AG04449 (cell line): ENCODE results near the gene FRMD5.
A peak's percentile ranks its signal among the peaks of the same experiment; 100 is the strongest.
"Not testable (repeated sequence)": the region's sequence is repeated elsewhere in the genome, so short reads cannot be mapped to it uniquely, and the experiment has no call there.

Source experiments
- CTCF ChIA-PET: fragments of 350-600 bp; formaldehyde crosslinking; extraction: SDS; loops from one replicate; lab custom pipeline; 2021; ENCODE audit warnings: antibody characterized with exemption; lab: Yijun Ruan, JAX
- POLR2A ChIA-PET: fragments of 400-600, 350-600 bp; formaldehyde crosslinking; extraction: SDS; loops from one replicate; lab custom pipeline; 2020; ENCODE audit warnings: antibody characterized with exemption, inconsistent platforms; lab: Yijun Ruan, JAX
- DNase-seq: peaks from one replicate; pipeline ENCODE4 v3.0.0-alpha.2; 2010; ENCODE audit warnings: low read depth, low spot score
- H3K4me3 ChIP-seq: 2 replicates; pipeline ENCODE4 v1.5.1; 2011; ENCODE audit warnings: low read depth, mild to moderate bottlenecking, control low read depth, low read length
- CTCF ChIP-seq: IDR thresholded peaks from one replicate; pipeline ENCODE4 v1.5.1; 2011; ENCODE audit warnings: mild to moderate bottlenecking, moderate library complexity, low read length, control low read depth, inconsistent platforms; ENCODE audit not compliant: insufficient read depth; ENCODE audit errors: missing control alignments

The FRMD5 gene

GRCh38 chr15:43828061-43828657 lies 366.9 kb downstream of the FRMD5 start:
- no peak for TF ChIP-seq CTCF
- POLR2A ChIA-PET, result no interaction called here
- no peak for DNase-seq
- CTCF ChIA-PET, result interaction anchor here (0.9 kb wide), 2 partner anchors 9 to 17 kb away, joined by 3 to 4 read pairs; no protein-coding TSS in a partner anchor
- peak overlapping the region; percentile 68 for H3K4me3 ChIP-seq

GRCh38 chr15:43826508-43827341 lies 368.3 kb downstream of the FRMD5 start, which contains the start of gene WDR76:
TSS of gene WDR76 (plus strand) at chr15:43827002. CDS start at chr15:43827033, 31 bp downstream.
- ChIA-PET POLR2A (no interaction called here), CTCF (interaction anchor here (0.9 kb wide), 1 partner anchor 10 kb away, joined by 3 read pairs; no protein-coding TSS in a partner anchor)
- H3K4me3 ChIP-seq, result peak within 1 kb of the TSS; percentile 68
- no peak for TF ChIP-seq CTCF
- DNase-seq, result no peak

- ChIA-PET POLR2A (no interaction called here), CTCF (no interaction called here)
- no peak for TF ChIP-seq CTCF
- H3K4me3 ChIP-seq, result no peak overlapping the region
- no peak for DNase-seq
Observed at GRCh38 chr15:43826029-43826507, 369.0 kb downstream of the FRMD5 start.

GRCh38 chr15:43825305-43825704 lies 369.8 kb downstream of the FRMD5 start:
- CTCF ChIA-PET, DNase-seq, H3K4me3 ChIP-seq: not testable (repeated sequence)
- POLR2A ChIA-PET, result interaction anchor here (1.1 kb wide), 1 partner anchor 25 kb away, joined by 8 read pairs; the partner anchor contains the start of genes HYPK and SERINC4

- H3K4me3 ChIP-seq, result peak within 1 kb of the TSS; percentile 87
- TF ChIP-seq CTCF, result no peak
- POLR2A ChIA-PET, result interaction anchor here (0.7 to 1.3 kb wide), 5 partner anchors 21 to 713 kb away, joined by 3 to 8 read pairs (median 3); partner anchors contain the start of genes EIF3J, HYPK and SERINC4
- CTCF ChIA-PET, result interaction anchor here (0.9 kb wide), 1 partner anchor 713 kb away, joined by 3 read pairs; no protein-coding TSS in a partner anchor
- DNase-seq, result peak; percentile 82
Observed at GRCh38 chr15:43824302-43825246, 370.5 kb downstream of the FRMD5 start, which contains the start of gene MFAP1. TSS of gene MFAP1 (minus strand) at chr15:43824690. CDS start at chr15:43824569, 121 bp downstream.

- DNase-seq, result no peak
- H3K4me3 ChIP-seq, result no peak overlapping the region
- ChIA-PET CTCF (interaction anchor here (0.9 to 1.1 kb wide), 2 partner anchors 12 to 13 kb away, joined by 3 to 4 read pairs; no protein-coding TSS in a partner anchor), POLR2A (no interaction called here)
- no peak for TF ChIP-seq CTCF
Observed at GRCh38 chr15:43821505-43821904, 373.6 kb downstream of the FRMD5 start.
